GM19193 (cell line): ENCODE data around the gene FKBP1A.

ENCODE experiments used
- POLR2A ChIP-seq: IDR thresholded peaks from 4 replicates; pipeline ENCODE4 v1.6.1; 2011; ENCODE audit not compliant: insufficient read depth, insufficient read length; ENCODE audit errors: extremely low read depth

Gene FKBP1A

GRCh38 chr20:1324598-1325172, 68.2 kb downstream of the FKBP1A start:
- TF ChIP-seq POLR2A: no peak

DNA sequence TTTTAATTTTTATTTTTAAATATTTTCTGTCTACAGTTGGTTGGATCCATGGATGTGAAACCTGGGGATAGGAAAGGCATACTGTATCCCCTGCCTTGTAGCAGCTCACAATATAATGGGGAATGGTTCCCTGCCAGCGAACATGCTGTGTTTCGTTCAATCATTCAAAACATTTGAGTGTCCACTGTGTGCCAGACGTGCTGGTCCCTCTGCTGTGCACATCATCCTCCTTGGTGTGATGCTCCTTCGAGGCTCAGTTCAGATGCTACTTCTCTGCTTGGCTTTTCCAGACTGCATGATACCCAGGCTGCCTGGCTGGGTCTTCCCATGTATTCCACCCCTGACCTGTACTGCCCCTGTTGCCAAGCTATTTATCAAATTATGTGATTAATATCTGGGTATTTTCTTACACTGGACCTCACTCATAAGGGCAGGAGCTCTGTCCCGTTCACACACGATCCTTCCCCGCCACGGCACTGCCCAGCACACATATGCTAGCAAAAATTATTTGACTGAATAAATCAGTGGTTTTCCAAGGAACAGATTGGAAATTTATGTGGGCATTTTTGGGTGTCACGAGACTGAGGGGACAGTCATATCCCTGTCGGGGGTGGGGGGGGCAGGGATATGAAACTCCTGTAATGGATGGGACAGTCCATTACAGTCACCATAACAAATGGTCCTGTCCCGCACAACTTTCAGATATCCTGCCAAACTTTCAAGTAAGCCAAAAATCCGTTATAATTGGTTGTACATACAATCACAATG, 68.8 kb downstream of the FKBP1A start:
- no peak for TF ChIP-seq POLR2A

GRCh38 chr20:1323256-1323655, 69.6 kb downstream of the FKBP1A start:
- TF ChIP-seq POLR2A: no peak

GRCh38 chr20:1322511-1323245, 70.2 kb downstream of the FKBP1A start:
- no peak for TF ChIP-seq POLR2A

GRCh38 chr20:1321654-1321939, 71.3 kb downstream of the FKBP1A start:
- no peak for TF ChIP-seq POLR2A

DNA sequence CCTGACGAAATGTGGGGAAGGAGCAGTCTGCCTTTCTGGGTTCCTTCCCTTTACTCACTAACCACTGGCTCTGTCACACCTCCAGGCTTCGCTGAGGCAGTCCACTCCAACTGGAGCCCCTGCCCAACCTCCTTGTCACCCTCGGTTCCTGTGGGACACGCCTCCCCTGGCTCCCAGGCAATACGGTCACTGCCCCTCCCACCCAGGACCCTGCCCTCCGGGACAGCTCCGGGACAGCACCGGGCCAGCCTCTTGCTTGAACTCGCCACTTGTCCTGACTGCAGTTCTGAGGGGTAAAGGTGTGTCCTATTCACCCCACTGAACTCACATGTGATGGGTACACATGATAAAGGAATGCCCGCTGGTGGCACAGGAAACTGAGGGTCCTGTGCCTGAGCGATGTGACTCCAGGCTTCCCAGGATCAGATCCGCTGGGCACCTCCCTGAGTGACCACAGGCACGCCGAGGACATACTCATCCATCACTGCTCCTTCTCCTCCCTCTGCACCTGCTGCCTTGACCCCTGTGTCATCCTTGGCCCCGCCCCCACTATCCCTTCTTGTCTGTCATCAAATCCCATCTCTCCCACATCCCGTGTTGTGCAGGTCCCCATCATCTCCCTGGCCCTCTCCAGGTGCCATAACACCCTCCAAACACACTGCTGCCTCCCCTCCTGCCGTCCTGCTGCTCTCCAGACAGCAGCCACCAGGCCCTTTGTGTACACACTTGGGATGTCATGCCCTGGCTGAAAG, 71.8 kb downstream of the FKBP1A start:
- TF ChIP-seq POLR2A: no peak

DNA sequence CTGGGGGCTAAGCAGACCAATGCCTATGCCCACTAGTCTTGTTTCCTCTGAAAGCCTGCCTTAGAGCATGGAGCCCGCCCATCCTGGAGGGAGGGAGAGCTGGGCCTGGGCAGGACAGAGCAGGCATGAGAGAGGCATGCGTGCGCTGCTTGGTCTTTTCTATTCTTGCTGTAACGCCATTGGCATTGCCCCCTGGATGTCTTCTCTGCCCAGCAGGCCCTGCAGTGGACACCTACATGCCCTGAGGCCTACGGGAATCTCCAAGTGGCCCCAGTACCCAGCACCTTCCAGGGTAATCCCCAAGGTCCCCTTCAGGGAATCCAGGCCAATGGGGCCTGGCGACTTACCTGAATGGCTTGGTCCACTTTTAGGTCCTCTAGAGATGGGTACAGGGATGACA, 72.8 kb downstream of the FKBP1A start:
- no peak for TF ChIP-seq POLR2A

- no peak for TF ChIP-seq POLR2A
Observed at GRCh38 chr20:1319462-1319861, 73.4 kb downstream of the FKBP1A start.

DNA sequence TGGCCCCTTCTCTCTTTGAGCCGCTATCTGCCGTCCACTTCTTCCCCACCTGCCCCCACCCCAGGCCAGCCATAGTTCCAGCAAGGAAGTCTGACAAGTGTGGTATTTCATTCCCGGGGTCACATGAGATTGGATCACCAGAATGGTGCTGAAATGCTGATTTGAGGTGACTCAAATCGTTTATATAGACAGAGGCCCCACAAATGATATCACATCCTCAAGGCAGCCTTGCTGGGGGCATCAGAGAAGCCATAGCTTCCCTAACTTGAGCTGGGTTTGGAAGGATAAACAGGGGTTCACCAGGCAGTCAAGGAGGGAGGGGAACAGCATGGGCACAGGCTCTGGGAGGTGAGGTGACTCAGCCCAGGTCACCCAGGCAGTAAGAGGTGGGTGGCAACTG, 73.8 kb downstream of the FKBP1A start:
- no peak for TF ChIP-seq POLR2A
